A673 (cell line): ENCODE results near the gene EFCAB8.

ENCODE experiments used
- CTCF ChIP-seq: fragments of 300-800, 200-600 bp; sonication (generic); conservative IDR thresholded peaks from 2 replicates; pipeline ENCODE4 v1.5.1; 2017; ENCODE audit warnings: low read depth, mild to moderate bottlenecking, antibody characterized with exemption, low read length, moderate library complexity, mixed read lengths
- EZH2 ChIP-seq: fragments of 200-600 bp; sonication (generic); IDR thresholded peaks from 2 replicates; pipeline ENCODE4 v1.6.1; 2017; ENCODE audit warnings: borderline replicate concordance, low read depth, mild to moderate bottlenecking, mixed read lengths, antibody characterized with exemption, low read length; ENCODE audit not compliant: poor library complexity, severe bottlenecking

GRCh38 chr20:32918296-32918695 lies 59.6 kb downstream of the EFCAB8 start:
- TF ChIP-seq EZH2 (no peak), CTCF (no peak)
